Suprapubic skin (tissue), 4 donors: ENCODE data around the gene PNLIPRP2. TPM values are rescaled to one million over a fixed set of nuclear protein-coding genes. Genes with fewer than 3 reads are reported as not detected.

Experiments used
- DNase-seq, 2 donors: peaks; one replicate each; pipeline ENCODE4 v3.0.0-alpha.2; 2019; ENCODE audit warnings: low spot score in 2 of 2
- H3K27ac ChIP-seq: fragments of 200-600 bp; sonication (generic); one replicate; pipeline ENCODE4 v1.5.1; 2019
- H3K27me3 ChIP-seq: fragments of 200-600 bp; sonication (generic); one replicate; pipeline ENCODE4 v1.5.1; 2019
- H3K36me3 ChIP-seq: fragments of 200-600 bp; sonication (generic); one replicate; pipeline ENCODE4 v1.5.1; 2019
- H3K4me1 ChIP-seq: fragments of 200-600 bp; sonication (generic); one replicate; pipeline ENCODE4 v1.5.1; 2019
- H3K4me3 ChIP-seq: fragments of 200-600 bp; sonication (generic); one replicate; pipeline ENCODE4 v1.5.1; 2019; ENCODE audit warnings: mild to moderate bottlenecking
- H3K9me3 ChIP-seq: fragments of 200-600 bp; sonication (generic); one replicate; pipeline ENCODE4 v1.5.1; 2019
- CTCF ChIP-seq, 2 donors: fragments of 200-600 bp in 1 of 2; fragments of 450-650 bp in 1 of 2; sonication (generic) in 1 of 2; IDR thresholded peaks; one replicate each; pipeline ENCODE4 v1.5.1; 2016 to 2019; ENCODE audit warnings: antibody characterized with exemption in 2 of 2, mild to moderate bottlenecking in 1 of 2, moderate library complexity in 1 of 2
- EP300 ChIP-seq: sonication (generic); formaldehyde crosslinking; IDR thresholded peaks from one replicate; pipeline ENCODE4 v1.6.1; 2017; ENCODE audit warnings: antibody characterized with exemption
- POLR2A ChIP-seq, 2 donors: fragments of 450-650 bp; IDR thresholded peaks; one replicate each; pipeline ENCODE4 v1.6.1; 2017; ENCODE audit warnings: antibody characterized with exemption in 2 of 2, mild to moderate bottlenecking in 2 of 2, moderate library complexity in 2 of 2
- POLR2AphosphoS5 ChIP-seq, 3 donors: sonication (generic); formaldehyde crosslinking; IDR thresholded peaks; one replicate each; pipeline ENCODE4 v1.6.1; 2017; ENCODE audit warnings: antibody characterized with exemption in 3 of 3
- WGBS: methylation state at CpG from one replicate; pipeline ENCODE4 v1.1.5; 2018; 5-methylcytosine and 5-hydroxymethylcytosine counted together
- total RNA-seq, 4 donors: library from RNA; depleted of rRNA; stranded (reverse); fragments of >200 nt; gene quantifications; one replicate each; pipeline ENCODE4 v1.1.0, GENCODE V29; 2016

The PNLIPRP2 gene
- total RNA-seq, 4 donors from 2014 or later, result not detected

GRCh38 chr10:116671274-116671926, 50.6 kb downstream of the PNLIPRP2 start:
- H3K27me3 ChIP-seq, result peaks cover 6% of the 10 kb centered on the region
- H3K9me3 ChIP-seq, result no peaks in the 10 kb centered on the region
- H3K27ac ChIP-seq, result no peak overlapping the region
- H3K4me3 ChIP-seq, result no peak overlapping the region
- H3K36me3 ChIP-seq, result peaks cover 6% of the 10 kb centered on the region
- 72% methylated on average over 5 of the region's 5 CpGs for WGBS
- TF ChIP-seq POLR2A (IDR thresholded peaks at IDR 0.05) (no peak), POLR2AphosphoS5 (IDR thresholded peaks at IDR 0.05) (no peak), CTCF (IDR thresholded peaks at IDR 0.05) (no peak)
- no peak for DNase-seq
- H3K4me1 ChIP-seq, result peaks cover 5% of the 10 kb centered on the region

- Histone ChIP-seq H3K4me3 (no peak overlapping the region), H3K27me3 (peaks cover 6% of the 10 kb centered on the region), H3K9me3 (no peaks in the 10 kb centered on the region), H3K36me3 (peaks cover 6% of the 10 kb centered on the region), H3K4me1 (peaks cover 5% of the 10 kb centered on the region), H3K27ac (no peak overlapping the region)
- 81% methylated on average over 5 of the region's 5 CpGs for WGBS
- DNase-seq, result no peak
- TF ChIP-seq EP300 (no peak), CTCF (IDR thresholded peaks at IDR 0.05) (no peak), POLR2AphosphoS5 (IDR thresholded peaks at IDR 0.05) (no peak), POLR2A (IDR thresholded peaks at IDR 0.05) (no peak)
Observed at GRCh38 chr10:116672891-116673290, 52.1 kb downstream of the PNLIPRP2 start.

GRCh38 chr10:116673866-116674265, 53.1 kb downstream of the PNLIPRP2 start:
- Histone ChIP-seq H3K27ac (no peak overlapping the region), H3K27me3 (peaks cover 6% of the 10 kb centered on the region), H3K4me1 (peaks cover 5% of the 10 kb centered on the region), H3K9me3 (no peaks in the 10 kb centered on the region), H3K36me3 (peaks cover 6% of the 10 kb centered on the region), H3K4me3 (no peak overlapping the region)
- 39% methylated on average over 2 of the region's 2 CpGs for whole genome bisulfite sequencing
- TF ChIP-seq CTCF (IDR thresholded peaks at IDR 0.05) (no peak), POLR2A (IDR thresholded peaks at IDR 0.05) (no peak), POLR2AphosphoS5 (IDR thresholded peaks at IDR 0.05) (no peak), EP300 (no peak)
- no peak for DNase-seq

GRCh38 chr10:116674901-116675423, 54.2 kb downstream of the PNLIPRP2 start:
- Histone ChIP-seq H3K9me3 (no peaks in the 10 kb centered on the region), H3K27ac (no peak overlapping the region), H3K4me3 (no peak overlapping the region), H3K27me3 (peaks cover 3% of the 10 kb centered on the region), H3K4me1 (peaks cover 3% of the 10 kb centered on the region), H3K36me3 (peaks cover 6% of the 10 kb centered on the region)
- peak in 1 of 2 donors; percentile 73 for DNase-seq
- WGBS, result 93% methylated on average over 27 of the region's 32 CpGs
- TF ChIP-seq POLR2AphosphoS5 (IDR thresholded peaks at IDR 0.05) (no peak), POLR2A (IDR thresholded peaks at IDR 0.05) (no peak), CTCF (IDR thresholded peaks at IDR 0.05) (no peak), EP300 (no peak)

GRCh38 chr10:116676118-116676517, 55.4 kb downstream of the PNLIPRP2 start:
- Histone ChIP-seq H3K4me3 (no peak overlapping the region), H3K9me3 (no peaks in the 10 kb centered on the region)
- 63% methylated on average over 2 of the region's 11 CpGs for WGBS

More at GRCh38 chr10:116676118-116676517, 55.4 kb downstream of the PNLIPRP2 start:
- no peaks in the 10 kb centered on the region for H3K4me1 ChIP-seq
- peak in 1 of 2 donors; percentile 49 for DNase-seq
- no peak for TF ChIP-seq EP300
- TF ChIP-seq POLR2A (IDR thresholded peaks at IDR 0.05), result no peak
- TF ChIP-seq CTCF (IDR thresholded peaks at IDR 0.05), result no peak
- TF ChIP-seq POLR2AphosphoS5 (IDR thresholded peaks at IDR 0.05), result no peak
- peaks cover 6% of the 10 kb centered on the region for H3K36me3 ChIP-seq
- H3K27me3 ChIP-seq, result no peaks in the 10 kb centered on the region
- H3K27ac ChIP-seq, result no peak overlapping the region
